ENCODE measurements around the gene DISP1. TPM values are rescaled to one million over a fixed set of nuclear protein-coding genes. Genes with fewer than 3 reads are reported as not detected.
"Not testable (repeated sequence)": the region's sequence is repeated elsewhere in the genome, so short reads cannot be mapped to it uniquely, and the experiment has no call there.

DISP1 gene
- total RNA-seq, 1 donor from 2014 or later = 1.6 TPM

GRCh38 chr1:222845763-222846162 is 30.9 kb downstream of the DISP1 start:
- intact Hi-C loops (cut with micrococcal nuclease) = no loop called here

- intact Hi-C loops (cut with micrococcal nuclease) = not testable (repeated sequence)
Measured at GRCh38 chr1:222850550-222850949, 35.7 kb downstream of the DISP1 start.

GRCh38 chr1:222852326-222852725 is 37.5 kb downstream of the DISP1 start:
- intact Hi-C loops (cut with micrococcal nuclease) = no loop called here

GRCh38 chr1:222861062-222861461 is 46.2 kb downstream of the DISP1 start:
- intact Hi-C loops (cut with micrococcal nuclease) = no loop called here

Other genes with a start within 250 kb of the DISP1 start
- gene TAF1A, start 225.1 kb upstream of the DISP1 start, total RNA-seq = 10.1 and 12.4 TPM in 2 replicates
- 57.6 and 59.2 TPM in 2 replicates for gene MIA3, start 196.9 kb upstream of the DISP1 start, total RNA-seq
- gene AIDA, start 102.5 kb upstream of the DISP1 start, total RNA-seq = 53.6 and 57.2 TPM in 2 replicates
- 47.6 and 53.0 TPM in 2 replicates for gene BROX, start 102.5 kb upstream of the DISP1 start, total RNA-seq
- gene FAM177B, start 77.8 kb upstream of the DISP1 start, total RNA-seq = not detected in 2 replicates

All from T-helper 1 cell treated with Interleukin-12 subunit alpha and Interleukin-12 subunit beta and Interleukin-4 antibody, amounts not matched to agents 30 ng/mL and 1 ng/mL, for 36 hours (primary cell).